ENCODE results near the gene INHBC.
"Not testable (repeated sequence)": the region's sequence is repeated elsewhere in the genome, so short reads cannot be mapped to it uniquely, and the experiment has no call there.

Gene INHBC

DNA sequence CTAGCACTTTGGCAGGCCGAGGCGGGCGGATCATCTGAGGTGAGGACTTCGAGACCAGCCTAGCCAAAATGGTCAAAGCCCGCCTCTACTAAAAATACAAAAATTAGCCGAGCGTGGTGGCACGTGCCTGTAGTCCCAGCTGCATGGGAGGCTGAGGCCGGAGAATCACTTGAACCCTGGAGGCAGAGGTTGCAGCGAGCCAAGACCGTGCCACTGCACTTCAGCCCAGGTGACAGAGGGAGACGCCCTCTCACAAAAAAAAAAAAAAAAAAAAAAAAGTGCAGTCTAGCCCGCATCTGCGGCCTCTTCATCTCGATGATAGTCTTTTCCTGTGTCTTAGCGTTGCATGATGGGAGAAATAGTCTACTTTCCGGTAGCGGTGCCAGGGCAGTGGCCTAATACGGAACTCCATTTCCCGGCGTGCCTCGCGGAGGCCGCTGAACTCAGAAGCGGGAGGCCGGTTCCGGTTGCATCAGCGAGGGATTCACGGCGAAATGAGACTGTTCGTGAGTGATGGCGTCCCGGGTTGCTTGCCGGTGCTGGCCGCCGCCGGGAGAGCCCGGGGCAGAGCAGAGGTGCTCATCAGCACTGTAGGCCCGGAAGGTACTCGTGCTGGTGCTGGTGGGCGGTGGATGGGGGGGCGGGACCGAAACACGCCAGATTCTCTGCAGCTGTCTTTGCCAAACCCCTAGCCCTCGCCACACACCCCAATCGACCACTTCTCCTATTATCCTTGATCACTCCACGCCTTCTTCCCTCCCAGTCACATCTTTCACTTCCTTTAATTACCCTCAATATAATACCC is 53.2 kb downstream of the INHBC start, which contains the start of gene MARS1:
MARS1 (plus strand) TSS at position 472 of the 805 bp plus-strand sequence; CDS start at position 495, 23 bp downstream.
- DNase-seq = peak; percentile 99

DNA sequence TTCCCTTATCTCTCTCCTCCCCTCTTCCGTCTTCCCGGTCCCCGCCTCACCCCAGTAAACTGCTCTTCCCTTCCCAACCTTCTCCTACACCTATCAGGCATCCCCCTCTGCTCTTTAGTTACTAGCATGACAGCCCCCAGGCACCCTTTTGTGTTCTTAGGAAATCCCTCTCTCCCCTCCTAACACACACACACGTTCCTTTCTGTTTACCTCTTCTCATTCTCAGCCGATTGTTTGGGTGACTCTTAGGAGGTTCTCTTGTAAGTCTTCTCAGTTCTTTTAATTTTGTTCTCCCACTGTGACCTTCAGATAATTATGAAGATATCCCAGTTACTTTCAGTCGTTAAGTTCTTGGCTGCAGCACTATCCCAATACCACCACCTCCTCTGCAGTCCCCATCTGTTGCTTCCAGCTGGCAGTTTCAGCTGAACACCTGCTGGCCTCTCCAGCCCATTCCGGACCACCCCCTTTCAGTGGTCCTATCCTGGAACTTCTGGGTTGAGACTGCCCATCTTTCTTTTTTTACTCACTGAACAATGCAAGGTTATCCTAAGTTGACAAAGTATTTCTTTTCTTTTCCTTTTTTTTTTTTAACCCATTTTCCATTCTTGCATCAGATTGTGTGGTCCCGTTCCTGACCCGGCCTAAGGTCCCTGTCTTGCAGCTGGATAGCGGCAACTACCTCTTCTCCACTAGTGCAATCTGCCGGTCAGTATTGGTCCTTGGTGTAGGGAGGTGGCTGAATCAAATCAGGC is 54.0 kb downstream of the INHBC start:
- peak; percentile 46 for DNase-seq

DNA sequence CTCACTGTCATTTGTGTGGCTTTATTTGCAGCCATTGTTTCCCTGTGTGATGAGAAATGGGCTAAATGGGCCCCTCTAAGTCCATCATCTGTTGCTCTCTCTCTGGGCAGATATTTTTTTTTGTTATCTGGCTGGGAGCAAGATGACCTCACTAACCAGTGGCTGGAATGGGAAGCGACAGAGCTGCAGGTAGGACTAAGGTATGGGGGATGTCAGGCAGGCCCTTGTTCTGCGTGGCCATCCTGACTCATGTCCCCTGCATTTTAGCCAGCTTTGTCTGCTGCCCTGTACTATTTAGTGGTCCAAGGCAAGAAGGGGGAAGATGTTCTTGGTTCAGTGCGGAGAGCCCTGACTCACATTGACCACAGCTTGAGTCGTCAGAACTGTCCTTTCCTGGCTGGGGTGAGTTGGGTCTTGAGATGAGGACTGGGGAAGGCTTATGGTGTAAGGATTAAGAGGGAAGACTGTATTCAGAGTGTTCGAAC is 54.6 kb downstream of the INHBC start:
- DNase-seq = no peak

DNA sequence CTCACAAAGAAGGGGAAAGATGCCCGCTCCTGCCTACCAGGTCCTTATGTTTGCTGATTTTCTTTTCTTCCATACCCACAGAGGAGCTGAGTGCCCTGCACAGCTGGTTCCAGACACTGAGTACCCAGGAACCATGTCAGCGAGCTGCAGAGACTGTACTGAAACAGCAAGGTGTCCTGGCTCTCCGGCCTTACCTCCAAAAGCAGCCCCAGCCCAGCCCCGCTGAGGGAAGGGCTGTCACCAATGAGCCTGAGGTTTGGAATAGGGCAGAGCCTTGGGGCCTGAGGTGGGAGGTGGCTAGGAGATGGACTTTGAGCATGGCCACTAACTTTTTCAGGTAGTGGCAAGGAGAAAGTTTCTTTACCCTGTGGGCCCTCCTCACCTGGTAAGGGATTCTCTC is 55.5 kb downstream of the INHBC start:
- no peak for DNase-seq

DNA sequence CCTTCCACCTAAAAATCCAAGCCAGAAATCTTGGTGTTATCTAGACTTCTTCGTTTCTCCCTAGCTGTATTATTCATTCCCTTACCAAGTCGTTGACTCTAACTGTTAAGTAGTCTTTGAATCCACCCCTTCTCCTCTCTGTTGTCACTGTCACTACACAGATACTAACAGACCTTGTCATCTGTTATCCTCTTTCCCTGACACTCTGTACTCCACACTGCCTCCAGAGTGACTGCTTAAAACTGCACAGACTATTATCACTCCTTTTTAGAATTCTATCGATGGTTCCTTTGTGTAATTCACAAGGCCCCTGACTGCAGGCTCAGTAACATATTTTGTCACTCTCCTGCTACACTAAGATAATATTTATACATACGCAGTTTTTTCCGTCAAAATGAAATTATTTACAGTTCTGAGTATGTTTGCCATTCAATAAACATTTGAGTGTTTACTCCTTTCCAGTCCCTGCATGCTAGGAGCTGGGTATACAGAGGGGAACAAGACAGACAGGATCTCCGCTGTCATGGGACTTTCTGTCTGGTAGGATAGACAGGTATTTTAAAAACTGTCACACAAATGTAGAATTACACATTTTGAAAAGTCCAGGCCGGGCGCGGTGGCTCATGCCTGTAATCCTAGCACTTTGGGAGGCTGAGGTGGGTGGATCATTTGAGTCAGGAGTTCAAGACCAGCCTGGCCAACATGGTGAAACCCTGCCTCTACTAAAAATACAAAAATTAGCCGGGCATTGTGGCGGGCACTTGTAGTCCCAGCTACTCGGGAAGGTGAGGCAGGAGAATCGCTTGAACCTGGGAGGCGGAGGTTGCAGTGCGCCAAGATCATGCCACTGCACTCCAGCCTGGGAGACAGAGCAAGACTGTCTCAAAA is 57.1 kb downstream of the INHBC start:
- DNase-seq = no peak

DNA sequence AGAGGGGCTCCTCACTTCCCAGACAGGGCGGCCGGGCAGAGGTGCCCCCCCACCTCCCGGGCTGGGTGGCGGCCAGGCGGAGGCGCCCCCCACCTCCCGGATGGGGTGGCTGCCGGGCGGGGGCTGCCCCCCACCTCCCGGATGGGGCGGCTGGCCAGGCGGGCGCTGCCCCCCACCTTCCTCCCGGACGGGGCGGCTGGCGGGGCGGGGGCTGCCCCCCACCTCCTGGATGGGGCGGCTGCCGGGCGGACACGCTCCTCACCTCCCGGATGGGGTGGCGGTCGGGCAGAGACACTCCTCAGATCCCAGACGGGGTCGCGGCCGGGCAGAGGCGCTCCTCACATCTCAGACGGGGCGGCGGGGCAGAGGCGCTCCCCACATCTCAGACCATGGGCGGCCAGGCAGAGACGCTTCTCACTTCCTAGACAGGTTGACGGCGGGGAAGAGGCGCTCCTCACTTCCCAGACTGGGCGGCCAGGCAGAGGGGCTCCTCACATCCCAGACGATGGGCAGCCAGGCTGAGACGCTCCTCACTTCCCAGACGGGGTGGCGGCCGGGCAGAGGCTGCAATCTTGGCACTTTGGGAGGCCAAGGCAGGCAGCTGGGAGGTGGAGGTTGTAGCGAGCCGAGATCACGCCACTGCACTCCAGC is 60.6 kb downstream of the INHBC start:
- not testable (repeated sequence) for DNase-seq

DNA sequence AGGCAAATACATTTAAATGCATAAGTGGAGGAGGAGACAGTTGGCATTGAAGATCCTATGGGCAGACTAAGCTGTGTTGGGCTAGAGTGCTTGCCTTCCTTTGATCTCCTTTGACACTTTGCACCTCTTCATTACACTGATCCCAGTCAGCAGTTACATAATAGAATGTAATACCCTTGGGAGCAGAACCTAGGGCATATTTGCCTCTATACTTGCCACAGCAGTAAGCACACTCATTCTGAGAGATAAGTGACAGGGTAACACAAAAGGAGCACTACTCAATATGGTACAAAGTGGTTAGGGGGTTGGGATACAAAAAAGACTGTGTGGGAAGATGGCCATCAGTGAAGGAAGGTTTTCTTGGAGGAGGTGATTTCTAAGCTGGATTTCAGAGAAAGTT is 62.2 kb downstream of the INHBC start:
- DNase-seq = no peak

DNA sequence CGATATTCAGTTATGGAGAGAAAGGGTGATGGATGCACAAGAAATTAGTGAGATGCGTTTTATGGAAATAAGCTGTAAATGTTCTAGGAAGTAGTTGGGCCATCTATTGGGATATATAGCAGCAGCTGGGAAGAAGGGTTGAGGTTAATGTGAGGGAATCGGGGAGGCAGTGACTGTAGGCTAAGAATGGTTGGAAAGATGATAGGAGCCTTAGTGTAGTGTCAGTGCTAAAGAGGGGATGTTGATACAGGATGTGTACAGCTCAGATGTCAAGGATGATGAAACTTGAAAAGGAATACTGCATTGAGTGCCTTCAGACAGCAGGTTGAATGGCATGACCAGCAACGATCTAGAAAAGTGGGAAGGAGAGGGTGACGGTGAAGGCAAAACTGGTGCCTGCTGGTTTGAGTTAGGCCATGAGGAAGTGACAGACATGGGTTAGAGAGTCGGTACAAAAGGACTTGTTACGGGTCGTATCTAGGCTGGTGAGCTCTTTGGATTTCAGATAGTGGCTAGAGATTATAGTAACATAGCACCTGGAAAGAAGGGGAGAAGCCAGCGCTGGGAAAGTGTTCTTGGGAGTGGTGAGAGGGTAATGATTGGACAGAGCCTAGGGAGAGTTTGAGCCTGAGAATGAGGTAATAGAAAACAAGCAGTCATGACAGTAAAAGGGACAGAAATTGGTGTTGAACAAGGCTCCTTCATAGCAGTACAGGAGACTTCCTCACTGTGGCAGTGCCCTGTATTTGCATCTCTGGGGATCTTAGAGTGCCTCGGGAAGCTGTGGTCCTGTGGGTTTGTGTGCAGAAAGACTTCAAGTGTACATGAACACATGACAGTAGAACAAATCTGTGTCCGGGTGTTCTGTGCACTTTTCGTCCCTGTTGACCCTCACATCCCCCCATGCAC is 62.9 kb downstream of the INHBC start:
- DNase-seq = no peak

DNA sequence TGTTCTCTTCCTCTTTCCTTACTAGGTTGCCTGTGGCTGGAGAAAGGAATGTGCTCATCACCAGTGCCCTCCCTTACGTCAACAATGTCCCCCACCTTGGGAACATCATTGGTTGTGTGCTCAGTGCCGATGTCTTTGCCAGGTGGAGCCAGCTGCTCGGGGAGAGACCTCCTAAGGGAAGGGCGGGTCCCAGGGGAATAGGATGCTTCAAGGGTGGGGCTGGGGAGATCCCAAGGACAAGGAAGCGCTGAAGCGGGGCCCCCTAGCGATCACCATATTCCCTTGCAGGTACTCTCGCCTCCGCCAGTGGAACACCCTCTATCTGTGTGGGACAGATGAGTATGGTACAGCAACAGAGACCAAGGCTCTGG is 63.5 kb downstream of the INHBC start:
- DNase-seq = no peak

DNA sequence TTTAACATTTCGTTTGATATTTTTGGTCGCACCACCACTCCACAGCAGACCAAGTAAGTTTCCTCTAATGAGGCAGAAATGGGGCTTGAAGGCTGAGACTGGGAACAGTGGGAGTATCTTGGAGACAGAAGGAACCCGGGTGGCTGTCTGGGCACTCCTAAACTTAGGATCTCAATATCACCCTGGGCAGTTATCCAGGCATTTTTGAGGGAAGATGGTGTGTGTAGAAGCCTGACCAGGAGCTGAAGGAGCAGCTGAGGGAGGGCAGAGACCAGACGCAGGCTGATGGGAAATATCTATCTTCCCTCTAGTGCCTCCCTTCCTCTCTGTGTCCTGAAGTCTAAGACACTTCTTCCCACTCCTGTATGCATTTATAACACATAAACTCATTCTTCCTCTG is 64.0 kb downstream of the INHBC start:
- DNase-seq = no peak

DNA sequence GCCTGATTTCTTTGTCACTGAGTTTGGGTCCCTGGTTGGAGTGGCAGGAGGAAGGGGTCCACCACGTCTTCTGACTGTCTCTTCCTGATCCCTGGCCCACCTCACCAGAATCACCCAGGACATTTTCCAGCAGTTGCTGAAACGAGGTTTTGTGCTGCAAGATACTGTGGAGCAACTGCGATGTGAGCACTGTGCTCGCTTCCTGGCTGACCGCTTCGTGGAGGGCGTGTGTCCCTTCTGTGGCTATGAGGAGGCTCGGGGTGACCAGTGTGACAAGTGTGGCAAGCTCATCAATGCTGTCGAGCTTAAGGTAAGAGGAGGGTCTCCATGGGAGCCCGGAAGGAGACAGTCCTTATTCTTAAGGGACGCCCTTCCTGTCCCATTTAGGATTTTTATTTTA is 65.6 kb downstream of the INHBC start:
- no peak for DNase-seq
